DMS79 (cell line): Measurements from ENCODE around the gene PPIF.

ENCODE experiments used
- DNase-seq: peaks from one replicate; lab custom pipeline; 2025; lab: John Stamatoyannopoulos, UW

PPIF gene

DNA sequence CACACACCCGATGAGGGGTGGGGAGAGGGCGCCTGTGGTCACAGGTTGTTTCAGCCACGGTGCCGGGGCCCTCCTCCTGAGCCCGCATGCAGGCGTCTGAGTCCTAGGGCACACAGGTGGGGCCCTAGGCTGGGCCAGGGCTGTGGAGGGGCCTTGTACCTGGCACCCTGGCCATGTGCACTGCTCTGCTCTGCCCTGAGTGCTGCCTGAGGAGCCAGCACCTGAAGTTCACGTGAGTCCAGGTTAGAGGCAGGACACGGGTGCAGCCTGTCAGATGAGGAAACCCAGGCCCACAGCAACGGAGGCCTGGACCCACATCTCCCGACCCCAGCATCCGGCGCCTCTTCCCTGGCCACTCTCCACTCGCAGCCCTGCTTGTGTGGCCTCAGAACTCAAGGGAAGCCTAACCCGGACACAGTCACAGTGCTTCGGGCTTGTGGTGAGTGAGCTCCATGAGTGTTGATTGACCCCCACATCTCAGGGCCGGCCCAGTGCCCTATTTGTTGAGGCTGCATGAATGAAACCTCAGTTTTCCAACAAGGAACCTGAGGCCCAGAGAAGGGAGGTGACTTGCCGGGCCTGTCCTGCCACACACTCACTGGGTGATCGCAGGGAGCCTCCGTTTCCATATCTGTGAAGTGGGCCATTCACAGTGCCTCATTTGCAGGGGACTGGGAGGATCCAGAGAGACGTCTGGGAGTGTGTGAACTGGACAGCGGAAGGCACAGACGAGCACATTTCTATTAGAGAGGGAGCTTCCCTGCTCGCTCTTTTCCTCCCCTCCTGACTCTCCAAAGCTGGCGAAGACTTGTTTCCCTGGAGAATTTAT lies 39.6 kb downstream of the PPIF start:
- DNase-seq: no peak

DNA sequence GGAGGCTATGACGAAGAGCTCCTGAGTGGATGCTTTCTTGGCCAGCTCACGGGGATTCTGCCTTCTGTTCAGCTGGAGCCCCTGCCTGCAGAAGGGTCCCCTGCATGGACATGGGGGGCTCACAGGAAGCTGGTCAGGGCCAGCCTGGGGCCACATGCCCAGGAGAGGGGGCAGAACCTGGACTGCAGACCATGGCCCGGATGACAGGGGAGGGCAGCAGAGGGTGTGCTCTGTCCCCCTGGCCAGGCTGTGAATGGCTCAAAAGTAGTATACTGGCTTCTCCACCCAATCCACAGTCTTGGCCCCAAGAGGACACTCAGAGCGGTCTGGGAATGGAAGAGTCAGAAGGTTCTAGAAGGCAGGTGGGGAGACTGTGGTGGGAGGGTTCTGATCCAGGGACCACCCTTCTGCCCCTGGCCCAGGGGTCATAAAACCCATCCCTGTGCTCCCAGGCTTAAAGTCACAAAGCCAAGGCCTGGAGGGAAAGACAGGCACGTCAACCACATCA lies 40.3 kb downstream of the PPIF start:
- DNase-seq: no peak

DNA sequence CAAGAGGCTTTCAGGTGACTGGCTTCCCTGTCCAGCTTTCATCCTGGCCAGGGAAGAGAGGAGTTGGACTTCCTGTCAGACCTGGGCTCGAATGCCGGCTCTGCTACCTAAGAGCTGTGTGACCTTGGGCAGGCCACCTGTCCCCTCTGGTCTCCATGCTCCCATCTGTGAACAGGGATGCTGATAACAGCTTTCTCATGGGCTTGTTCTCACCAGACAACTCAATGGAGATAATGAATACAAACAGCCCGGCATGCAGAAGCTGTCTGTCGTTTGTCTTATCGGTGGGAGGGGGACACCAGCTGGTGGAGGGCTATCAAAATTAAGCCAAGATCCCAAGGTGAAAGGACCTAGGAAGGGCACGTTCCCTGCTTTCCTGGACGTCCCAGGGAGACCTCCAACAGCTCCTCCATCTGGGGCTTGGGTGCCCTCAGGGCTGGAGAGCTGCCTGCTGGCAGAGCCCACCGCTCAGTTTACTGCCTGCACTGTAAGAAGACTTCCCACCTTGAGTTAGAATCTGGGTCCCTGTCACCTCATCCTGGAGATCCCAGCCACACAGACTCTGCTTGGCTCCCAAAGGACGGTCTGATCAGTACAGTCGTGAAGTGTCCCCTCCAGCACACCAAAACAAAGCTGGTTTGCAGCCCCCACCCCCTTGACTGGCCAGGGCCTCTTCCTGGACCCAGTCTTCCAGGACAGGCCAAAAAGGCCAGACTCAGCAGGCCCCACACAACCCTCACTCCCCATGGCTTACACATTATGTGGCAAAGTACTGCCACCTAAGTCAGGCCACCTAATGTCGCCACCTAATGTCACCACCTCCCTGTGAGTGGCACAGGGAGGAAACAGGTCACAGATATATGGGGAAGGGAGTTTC lies 40.9 kb downstream of the PPIF start:
- DNase-seq: no peak

DNA sequence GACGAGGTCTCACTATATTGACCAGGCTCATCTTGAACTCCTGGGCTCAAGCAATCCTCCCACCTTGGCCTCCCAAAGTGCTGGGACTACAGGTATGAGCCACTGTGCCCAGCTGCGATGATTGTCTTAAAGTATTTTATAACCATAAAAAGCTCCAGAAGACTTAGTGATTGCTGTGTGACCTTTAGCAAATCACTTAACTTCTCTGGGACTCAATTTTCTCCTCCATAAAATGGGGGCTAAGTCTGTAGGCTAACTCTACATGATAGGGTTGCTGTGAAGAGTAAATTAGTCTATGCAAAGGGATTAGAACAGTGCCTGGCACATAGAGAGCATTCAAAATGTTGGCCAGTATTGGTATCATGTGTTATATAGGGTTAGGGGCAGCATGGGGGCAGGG lies 42.8 kb downstream of the PPIF start:
- no peak for DNase-seq

DNA sequence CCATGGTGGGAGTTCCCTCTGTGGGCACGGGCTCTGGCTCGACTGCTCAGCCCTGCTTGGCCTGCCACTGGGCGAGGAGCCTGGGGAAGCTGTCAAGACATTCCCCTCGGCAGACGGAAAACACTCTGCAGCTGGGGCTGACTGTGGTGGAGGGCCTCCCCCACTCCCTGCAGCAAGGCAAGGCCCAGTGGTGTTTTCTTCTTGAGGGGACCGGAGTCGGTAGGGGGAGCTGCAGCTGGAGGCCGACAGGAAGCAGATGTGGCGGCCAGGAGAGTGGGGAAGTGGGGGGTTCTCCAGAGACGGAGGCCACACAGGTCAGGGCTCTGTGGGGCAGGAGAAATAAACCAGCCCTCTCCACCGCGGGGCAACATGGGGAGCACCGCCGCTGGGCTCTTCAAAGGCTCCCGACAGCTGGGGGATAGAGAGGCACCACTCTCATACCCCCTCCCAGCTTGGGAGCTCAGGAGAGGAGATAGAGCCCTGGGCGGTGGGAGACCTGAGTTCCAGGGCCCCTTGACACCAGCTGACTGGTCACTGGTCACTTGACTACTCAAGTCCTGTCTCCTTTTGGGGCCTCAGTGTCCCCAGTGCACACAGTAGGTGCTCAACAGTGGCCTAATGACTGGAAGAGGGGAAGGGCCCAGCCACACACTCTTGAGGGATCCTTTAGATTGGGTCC lies 43.4 kb downstream of the PPIF start:
- no peak for DNase-seq

DNA sequence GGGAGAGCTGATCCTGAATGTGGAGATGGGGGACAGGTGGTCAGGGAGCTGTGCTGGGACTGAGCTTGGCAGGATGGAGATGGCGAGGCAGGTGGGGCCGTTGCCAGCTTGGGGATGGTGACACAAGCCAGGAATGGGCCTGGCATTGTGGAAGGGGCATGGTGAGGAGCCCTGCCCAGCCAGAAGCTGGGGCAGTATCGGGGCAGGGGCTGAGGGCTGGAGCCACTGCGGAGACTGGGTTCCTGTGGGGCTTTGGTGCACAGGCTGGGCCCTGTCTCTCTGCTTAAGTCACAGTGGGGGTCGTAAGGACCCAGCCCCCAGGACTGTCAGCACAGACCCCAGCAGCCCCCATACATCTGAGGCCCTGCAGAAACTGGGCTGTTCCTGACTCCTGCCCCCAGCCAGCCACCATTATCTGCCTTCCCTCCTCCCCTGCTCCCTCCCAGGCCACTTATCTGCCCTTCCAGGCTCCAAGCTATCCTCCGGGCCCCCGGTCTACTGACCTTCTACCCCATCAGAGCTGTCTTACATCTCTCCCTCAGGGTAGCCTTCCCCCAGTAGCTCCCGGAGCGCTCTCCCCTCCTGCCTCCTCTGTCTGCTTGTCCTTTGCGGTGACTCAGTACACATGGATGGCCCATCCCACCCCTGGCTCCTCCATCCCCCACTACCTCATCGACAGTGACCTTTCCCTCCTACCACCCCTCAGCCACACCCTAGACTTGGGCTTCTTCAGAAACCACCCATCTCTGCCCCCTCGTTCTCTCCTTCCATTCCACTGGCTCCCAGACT lies 44.2 kb downstream of the PPIF start:
- DNase-seq: no peak

DNA sequence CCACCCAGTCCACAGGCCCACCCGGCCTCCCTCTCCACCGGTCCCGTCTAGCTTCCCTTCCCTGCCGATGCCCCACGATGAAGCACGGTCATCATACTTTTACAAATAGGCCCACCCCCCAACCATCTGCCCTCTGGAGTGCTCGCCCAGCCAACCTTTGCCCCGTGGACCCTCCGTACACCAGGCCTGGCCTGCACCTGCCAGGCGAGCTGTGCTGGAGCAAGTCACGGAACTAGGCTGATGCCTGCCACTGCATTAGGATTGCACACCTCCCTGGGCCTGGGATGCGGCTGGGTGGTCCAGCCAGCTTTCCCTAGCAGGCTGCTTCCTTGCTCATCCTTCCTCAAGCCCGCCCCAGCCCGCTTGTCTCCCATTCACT lies 44.7 kb downstream of the PPIF start:
- DNase-seq: no peak

DNA sequence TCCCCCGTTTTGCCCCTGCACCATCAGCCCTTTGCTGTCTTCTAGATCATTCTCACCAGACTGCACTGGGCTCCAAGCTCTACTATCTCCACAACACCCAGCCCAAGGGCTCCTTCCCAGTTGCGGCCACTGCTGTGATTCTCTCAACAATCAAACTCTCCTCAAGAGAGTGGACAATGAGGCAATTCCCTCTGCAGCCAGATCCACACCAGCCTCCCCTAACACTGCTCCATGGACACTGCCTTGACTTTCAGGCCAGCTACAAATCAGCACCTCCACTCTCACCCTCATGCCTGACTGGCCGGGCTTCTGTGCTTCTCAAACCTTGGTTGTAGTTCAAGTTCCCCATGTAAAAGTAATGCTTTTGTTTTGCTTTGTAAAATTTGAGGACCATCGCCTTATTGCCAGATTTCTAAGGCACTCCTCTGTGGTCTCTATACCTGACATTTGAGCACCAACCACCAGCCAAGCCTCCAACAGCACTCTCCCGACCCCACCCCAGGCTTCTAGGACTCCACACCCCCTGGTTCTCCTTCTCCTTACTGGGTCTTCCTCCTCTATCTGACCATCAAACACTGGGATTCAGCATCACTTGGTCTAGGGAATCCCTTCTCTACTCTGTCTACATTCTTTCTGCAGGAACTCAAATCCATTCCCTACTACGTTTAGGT lies 45.4 kb downstream of the PPIF start:
- no peak for DNase-seq

DNA sequence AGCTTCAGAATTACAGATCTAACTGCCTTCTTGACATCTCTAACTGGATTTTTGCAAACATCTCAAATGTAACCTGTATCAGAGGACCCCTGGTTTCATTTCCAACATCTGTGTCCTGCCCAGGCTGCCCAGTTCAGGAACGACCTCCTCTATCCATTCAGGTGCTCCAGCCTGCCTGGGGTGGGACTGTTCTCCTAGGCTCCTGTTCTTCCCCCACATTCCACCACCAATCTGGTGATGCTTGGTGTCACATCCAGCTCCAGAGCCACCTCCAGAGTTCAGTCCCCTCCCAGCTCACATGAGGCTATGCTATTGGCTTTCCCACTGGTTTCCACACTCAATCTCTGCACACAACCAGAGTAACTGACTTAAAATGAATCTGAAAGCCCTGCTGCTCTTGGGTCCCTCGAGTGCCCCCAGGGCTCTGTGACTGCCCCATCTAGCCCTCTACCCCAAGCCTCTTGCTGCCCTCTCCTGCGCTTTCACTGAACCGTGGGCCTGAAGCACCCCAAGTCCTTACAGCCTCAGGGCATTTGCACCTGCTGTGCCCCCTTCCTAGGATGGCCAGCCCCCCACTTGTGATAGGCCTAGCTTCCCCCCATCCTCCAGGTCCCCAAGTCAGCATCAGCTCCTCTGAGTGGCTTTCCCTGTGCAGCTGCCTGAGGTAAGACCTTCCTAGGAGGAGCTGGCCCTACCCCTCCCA lies 46.1 kb downstream of the PPIF start:
- DNase-seq: no peak

DNA sequence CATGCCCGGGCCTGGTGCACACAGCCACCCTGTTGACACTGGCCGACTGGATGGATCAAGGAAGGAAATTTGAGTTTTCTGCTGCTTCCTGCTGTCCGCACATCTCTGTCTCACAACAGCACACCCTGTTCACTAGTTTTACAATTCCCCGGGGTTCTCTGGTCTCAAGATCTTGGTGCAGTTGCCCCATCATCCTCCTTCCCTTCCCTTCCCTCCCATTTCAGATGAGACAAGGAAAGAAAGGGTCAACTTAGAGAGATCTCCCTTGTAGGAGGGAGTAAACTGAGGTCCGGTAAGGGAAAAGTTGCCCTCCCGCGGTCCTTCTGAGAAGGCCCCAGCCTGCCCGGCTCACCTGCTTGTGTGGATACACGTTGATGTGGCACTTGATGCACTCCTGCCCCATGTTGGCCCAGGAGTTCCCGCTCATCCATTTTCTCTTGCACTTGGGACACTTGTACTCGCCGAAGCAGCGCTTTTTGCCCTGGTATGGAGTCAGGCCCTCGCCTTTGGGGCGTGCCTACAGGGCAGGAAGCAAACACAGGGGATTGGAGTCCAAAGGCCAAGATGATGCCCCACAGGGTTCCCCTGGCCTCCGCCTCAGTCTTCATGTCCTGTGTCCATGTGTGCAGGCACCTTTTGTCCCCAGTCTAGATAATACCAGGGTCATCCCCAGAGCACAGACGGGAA lies 46.8 kb downstream of the PPIF start:
- no peak for DNase-seq

DNA sequence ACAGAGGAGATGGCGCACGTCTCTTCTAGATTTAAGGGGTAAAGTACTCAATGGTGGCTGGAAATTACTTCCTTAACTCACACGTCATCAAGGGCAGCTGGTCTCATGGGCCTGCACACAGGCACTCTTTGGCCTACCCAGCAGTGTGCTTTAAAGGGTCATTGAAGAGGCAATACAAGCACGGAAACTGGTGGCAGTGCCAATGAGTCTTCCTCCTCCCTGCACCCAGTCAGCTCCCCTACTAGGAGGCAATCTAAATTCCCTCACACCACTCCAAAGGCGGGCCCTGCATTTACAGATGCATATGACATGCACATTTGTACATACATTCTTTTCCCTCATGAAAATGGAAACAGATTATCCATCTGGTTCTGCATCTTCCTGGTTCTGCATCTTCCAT lies 47.4 kb downstream of the PPIF start:
- no peak for DNase-seq

DNA sequence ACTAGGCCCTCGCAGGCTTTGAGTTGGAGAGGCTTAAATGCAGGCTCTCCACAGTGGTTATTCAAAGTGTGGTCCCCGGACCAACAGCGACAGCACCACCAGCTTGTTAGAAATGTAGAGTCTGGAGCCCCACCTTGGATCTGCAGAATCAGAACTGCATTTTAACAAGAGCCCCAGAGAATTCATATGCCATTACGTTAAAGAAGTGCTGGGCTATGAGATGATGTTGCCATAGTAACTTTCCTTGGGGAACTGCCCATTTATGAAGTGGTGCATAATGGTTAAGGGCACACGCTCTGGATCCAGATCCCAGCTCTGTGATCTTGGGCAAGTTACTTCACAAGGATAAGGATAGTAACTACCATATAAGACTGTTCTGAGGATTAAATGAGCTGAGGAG lies 49.3 kb downstream of the PPIF start:
- DNase-seq: no peak

DNA sequence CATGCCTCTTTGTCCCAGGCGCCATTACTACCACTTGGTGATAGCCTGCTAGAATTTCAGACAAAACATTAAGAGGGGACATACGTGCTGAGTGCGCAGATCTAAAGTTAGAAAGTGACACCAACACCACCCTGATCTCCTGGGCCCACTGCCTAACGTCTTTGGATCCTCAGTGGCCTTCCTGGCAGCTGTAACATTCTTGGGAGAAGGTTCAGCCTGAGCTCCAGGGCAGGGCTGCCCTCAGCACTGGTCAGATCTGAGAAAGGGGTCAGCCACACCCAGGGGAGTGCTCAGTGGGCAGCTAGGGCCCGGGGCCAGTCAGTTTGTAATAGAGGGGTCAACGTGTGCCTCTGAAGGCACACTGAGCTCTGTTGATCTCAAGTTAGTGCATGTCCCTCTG lies 49.8 kb downstream of the PPIF start:
- DNase-seq: no peak

DNA sequence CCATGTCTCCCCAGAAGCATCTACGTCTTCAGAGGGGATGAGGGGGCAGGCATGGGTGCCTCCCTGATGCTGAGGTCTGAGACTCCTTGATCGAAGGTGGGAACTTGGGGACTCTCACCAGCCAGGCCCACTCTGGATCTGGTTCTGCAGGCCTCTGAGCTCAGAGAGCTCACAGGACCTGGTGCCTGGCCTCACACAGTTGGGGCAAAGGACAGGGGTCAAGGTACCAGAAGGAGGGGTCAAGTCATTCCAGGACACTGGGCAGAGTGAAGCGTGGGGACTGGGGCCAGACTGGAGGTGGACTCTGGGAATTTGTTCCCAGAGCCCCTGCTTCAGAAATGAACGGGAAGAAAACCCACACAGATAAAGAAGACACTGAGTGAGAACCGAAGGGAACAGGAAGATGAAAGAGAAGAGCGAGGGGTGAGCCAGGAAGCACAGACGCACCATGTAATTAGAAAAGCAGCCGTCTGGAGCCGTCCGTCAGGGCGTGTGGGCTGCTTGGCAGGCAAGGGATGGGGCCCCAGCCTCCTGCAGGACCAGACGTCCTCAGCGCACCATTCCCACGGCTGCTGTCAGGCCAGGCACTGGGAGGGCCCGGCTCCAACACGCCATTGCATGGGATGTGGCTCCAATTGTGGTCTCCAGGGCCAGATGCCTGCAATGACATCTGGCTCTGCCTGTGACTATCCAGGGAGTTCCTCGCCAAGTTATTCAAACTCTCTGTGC lies 50.5 kb downstream of the PPIF start:
- no peak for DNase-seq

DNA sequence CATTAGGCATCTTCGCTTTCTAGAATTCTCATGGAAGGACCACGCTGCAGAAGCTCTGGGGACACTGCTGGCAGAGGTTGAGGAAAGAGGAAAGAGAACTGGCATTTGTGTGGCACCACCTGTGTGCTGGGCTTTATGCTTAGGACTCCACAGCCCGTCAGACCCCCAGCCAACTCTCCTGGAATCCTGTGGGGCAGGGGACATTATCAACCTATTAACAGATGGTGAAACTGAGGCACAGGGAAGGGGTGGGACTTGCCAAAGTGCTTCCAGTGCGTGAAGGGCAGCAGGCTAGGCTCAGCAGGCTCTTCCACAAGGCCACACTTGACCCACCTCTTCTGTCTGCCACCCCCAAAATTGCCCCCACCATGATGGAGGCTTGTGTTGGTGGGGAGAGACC lies 51.4 kb downstream of the PPIF start:
- no peak for DNase-seq

DNA sequence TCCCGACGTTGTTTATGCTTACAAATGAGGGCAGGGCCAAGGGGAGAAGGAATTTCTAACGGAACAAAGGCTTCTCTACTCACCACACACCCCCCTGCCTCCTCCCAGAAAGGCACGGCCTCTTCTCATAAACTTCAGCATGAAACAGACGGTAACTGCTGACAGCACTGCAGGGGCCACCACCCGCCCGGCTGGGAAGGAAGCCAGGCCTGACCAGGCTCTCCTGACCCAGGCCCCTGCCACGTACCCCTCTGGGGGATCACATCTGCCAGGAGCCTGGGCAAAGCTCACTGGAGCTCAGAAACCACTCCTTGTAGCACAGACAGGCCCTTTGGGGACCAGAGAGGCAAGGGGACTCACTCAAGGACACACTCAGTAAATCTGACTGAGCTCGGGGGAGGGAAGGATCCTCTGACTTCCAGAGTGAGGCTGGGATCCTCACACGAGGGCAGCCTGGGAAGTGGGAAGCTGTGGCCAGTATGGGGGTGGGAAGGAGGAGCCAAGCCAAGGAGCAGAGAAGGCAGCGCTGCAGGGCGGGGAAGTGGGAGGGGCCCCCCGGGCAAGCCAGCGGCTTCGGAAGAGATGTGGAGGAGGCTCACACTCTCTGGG lies 52.1 kb downstream of the PPIF start:
- DNase-seq: no peak

DNA sequence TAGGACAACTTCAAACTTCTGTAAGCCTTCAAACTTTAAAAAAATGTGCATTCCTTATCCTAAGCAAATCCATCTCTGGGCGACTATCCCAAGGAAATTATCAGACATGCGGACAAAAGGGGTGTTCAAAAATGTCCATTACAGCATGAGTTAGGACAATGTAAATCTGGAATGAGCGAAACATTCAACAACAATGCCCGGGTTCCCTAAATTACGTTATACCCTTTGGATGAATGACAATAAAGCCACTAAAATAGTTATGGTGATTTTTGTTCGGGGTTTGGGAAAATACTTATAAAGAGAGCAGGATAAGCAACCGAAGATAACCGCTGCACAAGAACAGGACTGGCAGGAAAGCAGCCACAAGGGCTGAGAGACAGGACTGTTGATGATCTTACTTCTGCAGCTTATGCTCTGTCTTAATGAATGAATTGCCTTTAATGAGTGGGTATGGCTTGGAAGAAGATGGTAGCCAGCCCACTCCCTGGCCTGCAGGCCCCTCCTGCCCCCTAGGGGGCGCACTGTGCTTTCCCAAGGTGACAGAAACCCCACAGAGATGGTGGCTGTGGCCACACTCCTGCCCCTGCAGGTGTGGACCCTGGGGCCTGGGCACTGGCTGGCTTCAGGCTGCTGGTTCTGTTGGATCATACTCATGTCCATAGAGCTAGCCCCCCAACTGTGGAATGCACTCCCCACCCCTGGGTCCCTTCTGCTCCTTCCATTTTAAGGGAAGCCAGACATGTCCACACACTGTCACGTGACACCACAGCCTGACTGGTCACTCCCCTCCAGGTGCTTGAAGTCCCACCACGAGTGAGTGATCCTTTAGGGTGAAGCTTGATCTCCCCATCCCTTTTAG lies 53.1 kb downstream of the PPIF start:
- no peak for DNase-seq
